ENCODE data around the gene DLG2. TPM values are rescaled to one million over a fixed set of nuclear protein-coding genes. Genes with fewer than 3 reads are reported as not detected.

Gene DLG2
- total and polyA plus RNA-seq, 2 of the 8 experiments (the other 6 are each of a cell fraction or from before 2014, with no cell fraction given) = 1.7 to 14.3 TPM

- no peak for TF ChIP-seq USF2 (IDR thresholded peaks at IDR 0.05; ENCODE audit: low read length)
Observed at GRCh38 chr11:83862691-83863090, 1764.5 kb downstream of the DLG2 start (continued).
